HG03066 (cell line): ENCODE measurements around the gene PDE9A.

Experiments used
- ATAC-seq: cut with Tn5 transposase; IDR thresholded peaks from one replicate; pipeline ENCODE4 v1.9.1; 2021; ENCODE audit warnings: low read depth; ENCODE audit not compliant: unreplicated experiment

Gene PDE9A

GRCh38 chr21:42641311-42642218 is 11.9 kb upstream of the PDE9A start:
- no peak for ATAC-seq

GRCh38 chr21:42642219-42642745 is 11.1 kb upstream of the PDE9A start:
- ATAC-seq, result no peak

GRCh38 chr21:42644223-42645208 is 8.9 kb upstream of the PDE9A start:
- no peak for ATAC-seq

- ATAC-seq, result no peak
These were observed 8.0 kb upstream of the PDE9A start for GRCh38 chr21:42645211-42646075.

GRCh38 chr21:42646076-42646825 is 7.2 kb upstream of the PDE9A start:
- no peak for ATAC-seq

GRCh38 chr21:42646836-42647235 is 6.6 kb upstream of the PDE9A start:
- no peak for ATAC-seq

- ATAC-seq, result no peak
These were observed 4.8 kb upstream of the PDE9A start for GRCh38 chr21:42648606-42649005.

GRCh38 chr21:42649122-42650032 is 4.0 kb upstream of the PDE9A start:
- no peak for ATAC-seq

GRCh38 chr21:42650033-42650370 is 3.4 kb upstream of the PDE9A start:
- ATAC-seq, result no peak

- ATAC-seq, result no peak
These were observed 2.7 kb upstream of the PDE9A start for GRCh38 chr21:42650441-42651421.

GRCh38 chr21:42651515-42652401 is 1.7 kb upstream of the PDE9A start:
- ATAC-seq, result no peak

GRCh38 chr21:42652527-42653230 is 742 bp upstream of the PDE9A start:
- no peak for ATAC-seq

GRCh38 chr21:42654179-42654912 is 925 bp downstream of the PDE9A start:
- ATAC-seq, result no peak

GRCh38 chr21:42654913-42655795 is 1.7 kb downstream of the PDE9A start:
- no peak for ATAC-seq
